ENCODE results near the gene WT1.

- TF ChIP-seq POLR2A (IDR thresholded peaks at IDR 0.05; ENCODE audit: extremely low read depth, insufficient read length) = no peak
- TF ChIP-seq CTCF (IDR thresholded peaks at IDR 0.05; ENCODE audit: low read depth, low read length) = no peak
- TF ChIP-seq MAX (IDR thresholded peaks at IDR 0.05; ENCODE audit: low read depth, low read length) = no peak
- TF ChIP-seq MYC (IDR thresholded peaks at IDR 0.05; ENCODE audit: low read depth, low read length) = no peak
These were observed 93.4 kb downstream of the WT1 start for GRCh38 chr11:32341620-32342613.

Data from NB4 (cell line).